Measurements from ENCODE around the gene RPN2. TPM values are rescaled to one million over a fixed set of nuclear protein-coding genes. Genes with fewer than 3 reads are reported as not detected.

RPN2 gene
- total and polyA plus RNA-seq, 2 donors (not counting 3 experiments of a cell fraction or from before 2014, with no cell fraction given): 283 to 530 TPM

GRCh38 chr20:37238935-37239451, 59.9 kb downstream of the RPN2 start:
- ChIA-PET CTCF (no interaction called here), POLR2A (no interaction called here)
- intact Hi-C loops (cut with micrococcal nuclease): no loop called here
- FAIRE-seq (no peak), DNase-seq (ENCODE audit: low read depth, low spot score) (no peak)
- H3K4me2 ChIP-seq (ENCODE audit: insufficient read depth, low read length): no peak overlapping the region
- dilution Hi-C loops (cut with MboI; ENCODE audit: extremely low pct_ligation_motif_present, low sequenced_read_pairs): no loop called here
- no TSS peak for BruUV-seq (replicated peaks)
- H3K4me3 ChIP-seq (replicated peaks in 1 of 3; ENCODE audit: insufficient read depth in 1 of 3, low read depth in 1 of 3, low read length in 3 of 3): no peak overlapping the region
- no peaks in the 10 kb centered on the region for H3K4me1 ChIP-seq (ENCODE audit: control insufficient read depth, extremely low read depth, insufficient read depth, low read length)
- H3K27ac ChIP-seq (ENCODE audit: insufficient read depth, low read depth, low read length): no peak overlapping the region
- no peak overlapping the region for H3K9ac ChIP-seq (replicated peaks; ENCODE audit: extremely low read depth, insufficient read depth, low read length)
- no peak overlapping the region for H2AFZ ChIP-seq (ENCODE audit: low read depth, low read length)
- no peaks in the 10 kb centered on the region for H3K27me3 ChIP-seq (ENCODE audit: control insufficient read depth in 2 of 2, insufficient read depth in 2 of 2, low read length in 2 of 2)
- peaks cover 37 to 40% of the 10 kb centered on the region in 2 experiments for H3K36me3 ChIP-seq (ENCODE audit: control insufficient read depth in 2 of 2, extremely low read depth in 1 of 2, insufficient read depth in 2 of 2, low read length in 2 of 2)
- H3K79me2 ChIP-seq (ENCODE audit: control insufficient read depth, insufficient read depth, low read length): no peaks in the 10 kb centered on the region
- no peaks in the 10 kb centered on the region for H3K9me1 ChIP-seq (replicated peaks; ENCODE audit: control insufficient read depth, extremely low read depth, insufficient read depth, low read length)
- no peaks in the 10 kb centered on the region for H3K9me3 ChIP-seq (replicated peaks; ENCODE audit: control insufficient read depth, insufficient read depth, low read length)
- no peaks in the 10 kb centered on the region for H4K20me1 ChIP-seq (replicated peaks; ENCODE audit: control insufficient read depth, extremely low read depth, insufficient read depth, low read length)
- TF ChIP-seq POLR2AphosphoS5 (IDR thresholded peaks at IDR 0.05; ENCODE audit: insufficient read depth, low read depth, low read length) (no peak), FOS (IDR thresholded peaks at IDR 0.05; ENCODE audit: borderline replicate concordance, insufficient read depth, low read length) (no peak), JUN (IDR thresholded peaks at IDR 0.05; ENCODE audit: borderline replicate concordance, insufficient read depth, insufficient read length, low read depth) (no peak), MAX (IDR thresholded peaks at IDR 0.05; ENCODE audit: insufficient read depth, insufficient read length) (no peak), MYC (IDR thresholded peaks at IDR 0.05; ENCODE audit: low read depth, low read length) (no peak), EZH2 (IDR thresholded peaks at IDR 0.05; ENCODE audit: borderline replicate concordance, low read depth, low read length, severe bottlenecking) (no peak), POLR2A (IDR thresholded peaks at IDR 0.05; ENCODE audit: low read depth, low read length) (no peak), CTCF (IDR thresholded peaks at IDR 0.05; ENCODE audit: extremely low read depth in 1 of 2, insufficient read depth in 1 of 2, low read depth in 1 of 2, low read length in 2 of 2) (no peak), GATA2 (IDR thresholded peaks at IDR 0.05; ENCODE audit: insufficient read depth, insufficient read length, low read depth, low read length) (no peak)
